SHP77 (cell line): ENCODE data around the gene TP53AIP1.

Experiments used
- DNase-seq, 2 experiments: peaks; one replicate each; lab custom pipeline; 2025; lab: John Stamatoyannopoulos, UW

Gene TP53AIP1

GRCh38 chr11:128942817-128943427 is at the start of gene TP53AIP1:
TP53AIP1 (minus strand) TSS chr11:128942871; CDS start chr11:128937818, 5,053 bp downstream.
- no peak for DNase-seq

- no peak for DNase-seq
These were observed 45.7 kb upstream of the TP53AIP1 start for GRCh38 chr11:128988242-128988970.

GRCh38 chr11:128985880-128986279 is 43.2 kb upstream of the TP53AIP1 start:
- no peak for DNase-seq

GRCh38 chr11:128983023-128983422 is 40.4 kb upstream of the TP53AIP1 start:
- no peak for DNase-seq

- no peak for DNase-seq
These were observed 38.6 kb upstream of the TP53AIP1 start for GRCh38 chr11:128981254-128981653.

GRCh38 chr11:128970598-128971190 is 28.0 kb upstream of the TP53AIP1 start:
- DNase-seq = no peak

GRCh38 chr11:128968916-128969315 is 26.2 kb upstream of the TP53AIP1 start:
- DNase-seq = no peak

- DNase-seq = no peak
These were observed 24.9 kb upstream of the TP53AIP1 start for GRCh38 chr11:128967578-128967977.

- no peak for DNase-seq
These were observed 22.8 kb upstream of the TP53AIP1 start for GRCh38 chr11:128965485-128965884.

- no peak for DNase-seq
These were observed 21.8 kb upstream of the TP53AIP1 start for GRCh38 chr11:128964463-128964930.

GRCh38 chr11:128963744-128964325 is 21.2 kb upstream of the TP53AIP1 start:
- no peak for DNase-seq

GRCh38 chr11:128962896-128963295 is 20.2 kb upstream of the TP53AIP1 start:
- no peak for DNase-seq

- DNase-seq = no peak
These were observed 19.0 kb upstream of the TP53AIP1 start for GRCh38 chr11:128961645-128962044.

- no peak for DNase-seq
These were observed 14.5 kb upstream of the TP53AIP1 start for GRCh38 chr11:128957202-128957482.

- peak; percentile 56 to 72 for DNase-seq
These were observed 13.9 kb upstream of the TP53AIP1 start for GRCh38 chr11:128956401-128957201.

GRCh38 chr11:128955636-128956035 is 13.0 kb upstream of the TP53AIP1 start:
- no peak for DNase-seq

- DNase-seq = no peak
These were observed 10.5 kb upstream of the TP53AIP1 start for GRCh38 chr11:128953151-128953550.

GRCh38 chr11:128949791-128950454 is 7.3 kb upstream of the TP53AIP1 start:
- no peak for DNase-seq

GRCh38 chr11:128948583-128948982 is 5.9 kb upstream of the TP53AIP1 start:
- DNase-seq = no peak

- no peak for DNase-seq
These were observed 5.1 kb upstream of the TP53AIP1 start for GRCh38 chr11:128947773-128948172.

- DNase-seq = no peak
These were observed 4.0 kb upstream of the TP53AIP1 start for GRCh38 chr11:128946648-128947047.
